Motor neuron (in vitro differentiated cells): ENCODE results near the gene CD68. TPM values are rescaled to one million over a fixed set of nuclear protein-coding genes. Genes with fewer than 3 reads are reported as not detected.

Experiments used
- ATAC-seq, 8 experiments: fragments of 200-7000 bp; cut with Tn5 transposase; replicated peaks in 6 of 8; 2 replicates each; pipeline ENCODE4 v1.8.0; 2021; ENCODE audit warnings: mild to moderate bottlenecking in 8 of 8, moderate library complexity in 8 of 8
- H3K27ac ChIP-seq, 2 donors: fragments of 250-450 bp; sonication (Bioruptor Pico); 2 replicates each; pipeline ENCODE4 v1.9.0; 2021; ENCODE audit warnings: antibody characterized with exemption in 2 of 2, mild to moderate bottlenecking in 2 of 2, moderate library complexity in 1 of 2
- H3K4me1 ChIP-seq, 2 donors: fragments of 250-450 bp; sonication (Bioruptor Pico); replicated peaks in 1 of 2; 2 replicates each; pipeline ENCODE4 v1.6.1; 2021; ENCODE audit warnings: antibody characterized with exemption in 2 of 2, mild to moderate bottlenecking in 2 of 2, moderate library complexity in 1 of 2
- H3K4me3 ChIP-seq, 5 donors: fragments of 250-450 bp; sonication (Bioruptor Pico); 2 replicates each; pipeline ENCODE4 v1.9.0; 2021; ENCODE audit warnings: antibody characterized with exemption in 5 of 5, mild to moderate bottlenecking in 5 of 5, moderate library complexity in 4 of 5
- WGBS, 10 experiments: fragments of 450-650 bp; shearing (Covaris generic); methylation state at CpG; one replicate each; pipeline ENCODE4 v1.0.0; 2022; 5-methylcytosine and 5-hydroxymethylcytosine counted together
- in situ Hi-C, 9 experiments: fragments of 400-800 bp; cut with MboI; loops; one replicate each; pipeline ENCODE4 v1.15.0; 2021; ENCODE audit warnings: low sequenced_read_pairs in 9 of 9, low pct_unique_long_range_greater_than_20kb in 2 of 9; ENCODE audit not compliant: unreplicated experiment in 9 of 9
- total RNA-seq, 8 experiments: library from RNA; unstranded; fragments of 300-600 nt; gene quantifications; 2 replicates each; pipeline versions ENCODE4 v1.2.3 to v1.2.4, GENCODE V29; 2022

Gene CD68
- total RNA-seq, 8 experiments from 2014 or later: 0.58 to 15.7 (median 2.5) TPM

GRCh38 chr17:7552621-7553051, 26.8 kb upstream of the CD68 start:
- in situ Hi-C loops: loop anchor here in 1 of 9 experiments (25.0 kb wide), 1 partner anchor 515 kb away; the partner anchor contains the start of genes SLC16A11 and SLC16A13
- Histone ChIP-seq H3K4me1 (peaks cover 3 to 7% of the 10 kb centered on the region in 2 donors), H3K4me3 (no peak overlapping the region), H3K27ac (no peak overlapping the region)
- 57 to 95% (median 80%) methylated on average over 1 to 6 of the region's 6 CpGs; no CpG with 5 or more reads in 1 of the 10 experiments for WGBS, 10 experiments
- no peak for ATAC-seq

- in situ Hi-C loops: loop anchor here in 1 of 9 experiments (25.0 kb wide), 1 partner anchor 516 kb away; the partner anchor contains the start of genes SLC16A11 and SLC16A13
- Histone ChIP-seq H3K27ac (no peak overlapping the region), H3K4me1 (peaks cover 6 to 11% of the 10 kb centered on the region in 2 donors), H3K4me3 (no peak overlapping the region)
- ATAC-seq: no peak
- WGBS, 10 experiments: 80% methylated on average over 1 of the region's 1 CpG; no CpG with 5 or more reads in 9 of the 10 experiments
Observed at GRCh38 chr17:7553356-7553755, 26.1 kb upstream of the CD68 start.

- peaks cover 6 to 17% of the 10 kb centered on the region in 2 donors for H3K4me1 ChIP-seq
- no peak overlapping the region for H3K4me3 ChIP-seq
- no peak overlapping the region for H3K27ac ChIP-seq
- ATAC-seq: no peak
- in situ Hi-C loops: loop anchor here in 1 of 9 experiments (25.0 kb wide), 1 partner anchor 518 kb away; the partner anchor contains the start of genes SLC16A11 and SLC16A13
- WGBS, 10 experiments: 21 to 71% (median 43%) methylated on average over 2 to 4 of the region's 10 CpGs; no CpG with 5 or more reads in 4 of the 10 experiments
Observed at GRCh38 chr17:7555320-7555948, 24.0 kb upstream of the CD68 start.

- no peak for ATAC-seq
- in situ Hi-C loops: loop anchor here in 1 of 9 experiments (25.0 kb wide), 1 partner anchor 519 kb away; the partner anchor contains the start of genes SLC16A11 and SLC16A13
- Histone ChIP-seq H3K27ac (no peak overlapping the region), H3K4me1 (peaks cover 10 to 21% of the 10 kb centered on the region in 2 donors), H3K4me3 (no peak overlapping the region)
- WGBS, 10 experiments: 92 to 100% (median 100%) methylated on average over 1 to 6 of the region's 12 CpGs; no CpG with 5 or more reads in 6 of the 10 experiments
Observed at GRCh38 chr17:7556627-7557026, 22.8 kb upstream of the CD68 start.

- H3K4me3 ChIP-seq: no peak overlapping the region
- H3K27ac ChIP-seq: no peak overlapping the region
- no peak for ATAC-seq
- WGBS, 10 experiments: 83 to 86% methylated on average over 1 of the region's 19 CpGs; no CpG with 5 or more reads in 8 of the 10 experiments
- H3K4me1 ChIP-seq: peaks cover 10 to 21% of the 10 kb centered on the region in 2 donors
- in situ Hi-C loops: loop anchor here in 1 of 9 experiments (25.0 kb wide), 1 partner anchor 520 kb away; the partner anchor contains the start of genes SLC16A11 and SLC16A13
Observed at GRCh38 chr17:7557147-7557764, 22.2 kb upstream of the CD68 start.

GRCh38 chr17:7557775-7558543, 21.5 kb upstream of the CD68 start:
- H3K27ac ChIP-seq: no peak overlapping the region
- WGBS, 10 experiments: 40 to 68% (median 53%) methylated on average over 1 to 6 of the region's 21 CpGs; no CpG with 5 or more reads in 7 of the 10 experiments
- peak in 5 of 8 experiments; percentile 3 to 11 (median 11) for ATAC-seq
- H3K4me1 ChIP-seq: peaks cover 15 to 27% of the 10 kb centered on the region in 2 donors
- no peak overlapping the region for H3K4me3 ChIP-seq
- in situ Hi-C loops: loop anchor here in 1 of 9 experiments (25.0 kb wide), 1 partner anchor 521 kb away; the partner anchor contains the start of genes SLC16A11 and SLC16A13

GRCh38 chr17:7558544-7559319, 20.7 kb upstream of the CD68 start, which contains the start of gene TNFSF13:
Gene TNFSF13, plus strand, starts transcription at chr17:7558750. Its CDS starts 290 bp downstream, at chr17:7559040.
- Histone ChIP-seq H3K4me1 (peaks cover 20 to 31% of the 10 kb centered on the region in 2 donors), H3K4me3 (no peak within 1 kb of the TSS), H3K27ac (no peak within 1 kb of the TSS)
- ATAC-seq: no peak
- 61 to 100% (median 83%) methylated on average over 1 to 6 of the region's 16 CpGs; no CpG with 5 or more reads in 5 of the 10 experiments for WGBS, 10 experiments
- in situ Hi-C loops: loop anchor here in 1 of 9 experiments (25.0 kb wide), 1 partner anchor 521 kb away; the partner anchor contains the start of genes SLC16A11 and SLC16A13

GRCh38 chr17:7559320-7560171, 19.9 kb upstream of the CD68 start:
- peaks cover 21 to 31% of the 10 kb centered on the region in 2 donors for H3K4me1 ChIP-seq
- H3K27ac ChIP-seq: no peak overlapping the region
- ATAC-seq: no peak
- H3K4me3 ChIP-seq: no peak overlapping the region
- in situ Hi-C loops: loop anchor here in 1 of 9 experiments (25.0 kb wide), 1 partner anchor 522 kb away; the partner anchor contains the start of genes SLC16A11 and SLC16A13
- 0 to 100% (median 79%) methylated on average over 1 to 7 of the region's 18 CpGs; no CpG with 5 or more reads in 2 of the 10 experiments for WGBS, 10 experiments

- ATAC-seq: peak; percentile 7 to 59 (median 42)
- in situ Hi-C loops: loop anchor here in 1 of 9 experiments (25.0 kb wide), 1 partner anchor 523 kb away; the partner anchor contains the start of genes SLC16A11 and SLC16A13
- Histone ChIP-seq H3K27ac (peak overlapping the region; percentile 81 to 89), H3K4me1 (peaks cover 21 to 31% of the 10 kb centered on the region in 2 donors), H3K4me3 (peak overlapping the region; percentile 49 to 100 (median 95))
- WGBS, 10 experiments: 2 to 100% (median 23%) methylated on average over 1 to 10 of the region's 22 CpGs; no CpG with 5 or more reads in 2 of the 10 experiments
Observed at GRCh38 chr17:7560172-7561027, 19.0 kb upstream of the CD68 start.

- in situ Hi-C loops: loop anchor here in 1 of 9 experiments (25.0 kb wide), 1 partner anchor 524 kb away; the partner anchor contains the start of genes SLC16A11 and SLC16A13
- Histone ChIP-seq H3K27ac (peak overlapping the region; percentile 81 to 89), H3K4me3 (peak overlapping the region; percentile 49 to 100 (median 95)), H3K4me1 (peaks cover 21 to 31% of the 10 kb centered on the region in 2 donors)
- ATAC-seq: peak; percentile 41 to 77 (median 71)
- WGBS, 10 experiments: 0 to 5% (median 2%) methylated on average over 4 to 12 of the region's 32 CpGs; no CpG with 5 or more reads in 5 of the 10 experiments
Observed at GRCh38 chr17:7561028-7561575, 18.3 kb upstream of the CD68 start.
